T-helper 1 cell treated with Interleukin-12 subunit alpha and Interleukin-12 subunit beta and Interleukin-4 antibody, amounts not matched to agents 30 μg/mL and 1 μg/mL, for 36 hours (primary cell): ENCODE results near the gene LY86.

Source experiments
- H3K27ac Mint-ChIP-seq: one replicate; pipeline ENCODE4 v1.8.0; 2021; ENCODE audit warnings: mild to moderate bottlenecking, mixed read lengths
- H3K27me3 Mint-ChIP-seq: one replicate; pipeline ENCODE4 v1.8.0; 2021; ENCODE audit warnings: low read depth, mixed read lengths
- H3K36me3 Mint-ChIP-seq: one replicate; pipeline ENCODE4 v1.8.0; 2021; ENCODE audit warnings: low read depth, mixed read lengths
- H3K4me1 Mint-ChIP-seq: one replicate; pipeline ENCODE4 v1.8.0; 2021; ENCODE audit warnings: low read depth, mixed read lengths
- H3K4me3 Mint-ChIP-seq: one replicate; pipeline ENCODE4 v1.8.0; 2021; ENCODE audit warnings: mild to moderate bottlenecking, moderate library complexity, mixed read lengths
- H3K9me3 Mint-ChIP-seq: one replicate; pipeline ENCODE4 v1.8.0; 2021; ENCODE audit warnings: mixed read lengths

LY86 gene

DNA sequence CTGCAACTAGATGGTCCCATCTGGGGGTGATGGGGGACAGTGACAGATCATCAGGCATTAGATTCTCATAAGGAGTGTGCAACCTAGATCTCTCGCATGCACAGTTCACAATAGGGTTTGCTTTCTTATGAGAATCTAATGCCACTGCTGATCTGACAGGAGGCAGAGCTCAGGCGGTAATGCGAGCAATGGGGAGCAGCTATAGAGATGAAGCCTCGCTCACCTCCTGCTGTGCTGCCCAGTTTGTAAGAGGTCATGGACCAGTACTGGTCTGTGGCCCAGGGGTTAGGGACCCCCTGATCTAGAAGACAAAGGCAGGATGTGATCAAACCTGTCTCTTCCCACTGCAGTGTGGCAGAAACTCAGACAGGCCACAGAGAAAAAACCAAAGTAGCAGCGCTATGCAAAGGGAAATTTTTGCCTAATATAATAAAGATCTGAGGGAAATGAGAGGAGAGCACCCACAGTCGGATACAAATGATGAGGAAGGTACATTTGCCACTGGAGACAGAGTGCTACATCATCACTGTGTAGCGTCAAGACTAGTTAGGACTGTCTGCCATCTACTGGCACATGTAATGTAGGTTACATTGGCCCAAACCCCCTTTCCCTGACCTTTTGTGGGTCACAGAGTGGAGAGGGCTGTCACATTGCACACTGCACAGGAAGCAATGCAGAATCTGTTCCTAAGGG, 4.1 kb upstream of the LY86 start:
- peaks cover 27% of the 10 kb centered on the region for H3K9me3 Mint-ChIP-seq
- H3K27ac Mint-ChIP-seq, result no peak overlapping the region
- H3K4me1 Mint-ChIP-seq, result peaks cover 51% of the 10 kb centered on the region
- H3K4me3 Mint-ChIP-seq, result no peak overlapping the region
- H3K36me3 Mint-ChIP-seq, result peaks cover 8% of the 10 kb centered on the region
- H3K27me3 Mint-ChIP-seq, result no peaks in the 10 kb centered on the region

DNA sequence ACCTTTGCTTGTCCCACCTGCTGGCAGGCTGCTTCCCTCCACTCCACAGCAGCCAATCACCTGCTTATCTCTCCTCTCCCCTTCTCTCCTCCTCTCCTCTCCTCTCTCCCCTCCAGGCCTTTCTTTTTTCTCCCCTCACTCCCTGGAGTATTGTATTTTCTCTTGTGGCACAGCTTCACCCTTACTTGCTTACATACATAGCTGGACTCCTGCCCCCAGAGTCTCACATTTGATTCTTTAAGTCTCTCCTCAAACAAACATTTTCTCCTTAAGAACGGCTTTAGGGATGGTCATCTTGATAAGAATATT, 3.6 kb upstream of the LY86 start:
- peaks cover 51% of the 10 kb centered on the region for H3K4me1 Mint-ChIP-seq
- no peak overlapping the region for H3K4me3 Mint-ChIP-seq
- H3K27ac Mint-ChIP-seq, result no peak overlapping the region
- H3K36me3 Mint-ChIP-seq, result peaks cover 8% of the 10 kb centered on the region
- H3K9me3 Mint-ChIP-seq, result peaks cover 23% of the 10 kb centered on the region
- H3K27me3 Mint-ChIP-seq, result no peaks in the 10 kb centered on the region

DNA sequence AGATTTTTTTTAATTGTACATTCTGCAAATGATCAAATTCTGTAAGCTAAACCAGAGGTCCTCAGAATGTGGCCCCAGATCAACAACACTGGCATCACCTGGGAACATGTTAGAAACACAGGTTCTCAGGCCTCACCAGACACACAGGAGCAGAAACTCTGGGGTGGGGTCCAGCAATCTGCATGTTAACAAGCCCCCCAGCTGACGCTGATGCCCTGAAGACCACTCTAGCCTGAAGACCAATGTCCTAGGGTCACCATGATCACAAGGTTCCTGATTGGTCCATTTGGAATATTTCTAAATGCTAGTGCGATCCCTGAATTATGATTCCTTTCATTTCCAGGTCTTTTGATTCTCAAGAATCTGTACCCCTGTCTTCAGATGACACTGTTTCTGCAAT, 2.4 kb upstream of the LY86 start:
- Mint-ChIP-seq H3K27me3 (no peaks in the 10 kb centered on the region), H3K4me1 (peaks cover 49% of the 10 kb centered on the region), H3K36me3 (peaks cover 12% of the 10 kb centered on the region), H3K4me3 (no peak overlapping the region), H3K9me3 (peaks cover 16% of the 10 kb centered on the region), H3K27ac (no peak overlapping the region)

DNA sequence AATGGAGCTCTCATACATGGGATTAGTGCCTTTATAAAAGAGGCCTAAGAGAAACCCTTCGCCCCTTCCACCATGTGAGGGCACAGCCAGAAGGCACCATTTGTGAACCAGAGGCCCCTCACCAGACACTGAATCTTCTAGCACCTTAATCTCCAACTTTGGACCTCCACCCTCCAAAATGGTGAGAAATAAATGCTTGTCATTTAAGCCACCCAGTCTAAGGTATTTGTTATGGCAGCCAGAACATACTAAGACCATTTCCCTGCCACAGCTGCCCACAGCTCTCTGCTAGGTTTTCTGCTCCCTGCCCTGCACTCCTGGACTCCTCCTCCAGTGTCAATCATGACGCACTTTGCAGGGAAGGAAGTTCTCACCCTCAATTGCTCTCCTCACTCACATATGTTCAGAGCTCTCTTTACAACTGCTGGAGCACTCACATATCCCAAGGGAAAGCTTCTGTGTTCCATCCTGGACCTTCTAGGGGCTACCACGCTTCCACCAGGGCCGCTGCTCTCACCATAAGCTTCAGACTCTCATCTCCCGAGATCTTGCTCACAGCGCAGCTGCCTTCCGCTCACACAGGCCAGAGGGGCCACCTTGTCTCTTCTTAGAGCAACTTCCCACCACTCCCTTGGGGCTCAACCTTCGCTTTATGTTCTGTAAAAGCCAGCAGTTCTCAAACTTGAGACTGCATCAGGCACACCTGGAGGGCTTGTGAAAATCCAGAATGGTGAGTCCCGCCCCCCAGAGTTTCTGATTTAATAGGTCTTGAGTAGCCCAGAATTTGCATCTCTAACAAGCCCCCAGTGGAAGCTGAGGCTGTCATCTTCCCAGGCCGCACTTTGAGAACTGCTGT, 1.6 kb upstream of the LY86 start:
- H3K27ac Mint-ChIP-seq, result peak overlapping the region; percentile 68
- H3K4me3 Mint-ChIP-seq, result peak overlapping the region; percentile 22
- H3K27me3 Mint-ChIP-seq, result no peaks in the 10 kb centered on the region
- peaks cover 18% of the 10 kb centered on the region for H3K36me3 Mint-ChIP-seq
- H3K4me1 Mint-ChIP-seq, result peaks cover 50% of the 10 kb centered on the region
- H3K9me3 Mint-ChIP-seq, result peaks cover 12% of the 10 kb centered on the region

DNA sequence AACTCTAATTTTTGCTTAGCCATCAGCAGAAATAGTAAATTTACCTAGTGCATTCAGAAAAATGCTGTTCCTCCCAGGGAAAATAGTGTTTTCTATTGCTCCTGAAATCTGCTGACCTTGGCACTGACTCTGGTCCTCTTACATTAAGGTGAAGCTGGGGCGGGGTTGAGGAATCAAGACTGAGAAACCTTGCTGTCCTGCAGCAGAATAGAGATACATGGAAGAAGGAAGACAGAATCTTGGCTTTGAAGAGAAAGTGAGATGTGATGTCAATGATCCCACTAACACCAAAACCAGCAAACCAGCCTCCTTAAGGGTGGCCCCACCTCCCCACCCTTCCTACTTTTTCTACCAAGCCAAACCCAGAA, 840 bp upstream of the LY86 start:
- peaks cover 19% of the 10 kb centered on the region for H3K36me3 Mint-ChIP-seq
- no peaks in the 10 kb centered on the region for H3K27me3 Mint-ChIP-seq
- peak overlapping the region; percentile 81 for H3K27ac Mint-ChIP-seq
- H3K4me1 Mint-ChIP-seq, result peaks cover 57% of the 10 kb centered on the region
- peaks cover 9% of the 10 kb centered on the region for H3K9me3 Mint-ChIP-seq
- peak overlapping the region; percentile 56 for H3K4me3 Mint-ChIP-seq

DNA sequence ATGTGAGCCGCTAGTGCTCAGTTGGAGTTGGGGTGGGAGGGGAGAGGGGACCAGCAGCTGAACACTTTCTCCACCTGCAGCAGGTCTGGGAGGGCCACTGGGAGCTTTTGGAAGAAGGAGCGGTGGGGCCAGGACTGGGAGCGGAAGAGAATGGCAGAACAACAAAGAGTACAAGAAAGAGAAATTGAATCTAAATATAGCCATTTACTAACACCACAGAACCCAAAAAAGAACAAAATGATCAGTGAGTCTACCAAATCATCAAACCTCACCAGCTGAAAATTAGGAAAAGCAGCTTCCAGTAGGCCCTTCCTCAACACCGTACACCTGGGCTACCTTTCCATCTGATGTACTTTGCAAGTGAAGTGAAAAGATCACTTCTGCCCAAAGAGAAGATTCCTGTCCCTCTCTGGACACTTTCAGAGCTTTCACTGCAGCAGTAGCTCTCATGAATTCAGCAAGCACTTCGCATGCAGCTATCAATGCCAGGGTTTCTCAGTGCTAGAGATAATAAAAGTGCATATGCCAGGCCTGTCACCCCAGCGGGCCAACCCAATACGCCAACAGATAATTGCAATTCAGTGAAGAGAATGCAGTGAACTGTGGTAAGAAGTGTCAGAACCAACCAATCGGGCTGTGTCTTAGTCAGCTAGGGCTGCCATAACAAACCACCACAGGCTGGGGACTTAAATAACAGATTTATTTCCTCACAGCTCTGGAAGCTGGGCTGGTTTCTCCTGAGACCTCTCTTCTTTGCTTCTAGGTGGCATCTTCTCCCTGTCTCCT, 597 bp downstream of the LY86 start:
- H3K4me1 Mint-ChIP-seq, result peaks cover 65% of the 10 kb centered on the region
- H3K27me3 Mint-ChIP-seq, result no peaks in the 10 kb centered on the region
- H3K27ac Mint-ChIP-seq, result peak overlapping the region; percentile 81
- H3K9me3 Mint-ChIP-seq, result peaks cover 3% of the 10 kb centered on the region
- peaks cover 26% of the 10 kb centered on the region for H3K36me3 Mint-ChIP-seq
- H3K4me3 Mint-ChIP-seq, result peak overlapping the region; percentile 56

DNA sequence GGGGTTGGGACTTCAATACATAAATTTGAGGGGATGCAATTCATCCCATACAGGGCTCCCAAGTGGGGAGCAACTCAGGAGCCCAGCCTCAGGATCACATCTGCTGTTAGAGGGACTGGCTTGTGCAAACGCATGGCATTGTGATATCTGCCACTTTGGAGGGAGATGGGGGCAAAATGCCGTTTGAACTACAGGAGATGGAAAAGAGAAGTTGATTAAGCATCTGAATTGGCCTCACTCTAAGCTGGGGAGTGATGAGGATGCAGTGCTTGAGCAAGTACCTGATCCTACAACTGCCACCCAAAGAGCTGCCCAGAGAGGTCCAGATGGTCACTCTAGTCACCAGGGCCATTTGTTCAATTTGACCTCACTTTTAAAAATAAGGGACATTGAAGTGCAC, 2.0 kb downstream of the LY86 start:
- H3K36me3 Mint-ChIP-seq, result peaks cover 28% of the 10 kb centered on the region
- H3K4me3 Mint-ChIP-seq, result no peak overlapping the region
- H3K27ac Mint-ChIP-seq, result peak overlapping the region; percentile 38
- no peaks in the 10 kb centered on the region for H3K27me3 Mint-ChIP-seq
- peaks cover 63% of the 10 kb centered on the region for H3K4me1 Mint-ChIP-seq
- no peaks in the 10 kb centered on the region for H3K9me3 Mint-ChIP-seq

DNA sequence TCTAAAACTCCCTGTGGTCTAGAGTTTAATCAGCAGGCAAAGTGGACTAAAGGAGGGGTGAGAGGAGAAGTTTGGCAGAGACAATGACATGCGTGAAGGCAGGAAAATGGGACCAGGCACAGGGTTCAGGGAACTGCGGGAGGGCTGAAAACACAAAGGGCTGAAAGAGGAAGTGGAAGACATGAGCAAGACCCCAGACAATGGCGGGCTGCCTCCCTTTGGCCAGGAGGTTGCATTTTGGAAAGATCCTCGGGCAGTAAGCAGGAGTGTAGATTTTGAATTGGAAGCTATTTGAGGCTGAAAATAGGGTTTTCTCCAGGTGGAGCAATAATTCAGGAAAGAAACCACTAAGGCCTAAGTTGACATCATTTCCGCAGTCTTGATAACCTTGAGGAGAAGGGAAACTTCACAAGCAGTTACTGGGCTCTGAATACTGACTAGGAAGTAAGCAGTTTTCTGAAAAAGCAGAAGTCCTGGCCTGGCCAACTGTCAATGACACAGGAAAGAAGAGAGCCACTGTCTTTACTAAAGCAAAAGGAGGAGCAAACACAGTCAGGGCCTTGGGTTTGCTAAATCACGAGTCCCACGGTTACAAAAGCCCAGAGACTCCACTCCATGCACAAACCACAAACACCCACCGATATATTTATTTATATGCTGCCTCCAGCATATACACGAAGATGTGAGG, 3.4 kb downstream of the LY86 start:
- Mint-ChIP-seq H3K27me3 (no peaks in the 10 kb centered on the region), H3K9me3 (no peaks in the 10 kb centered on the region), H3K36me3 (peaks cover 28% of the 10 kb centered on the region), H3K27ac (peak overlapping the region; percentile 88), H3K4me1 (peaks cover 72% of the 10 kb centered on the region), H3K4me3 (peak overlapping the region; percentile 21)

DNA sequence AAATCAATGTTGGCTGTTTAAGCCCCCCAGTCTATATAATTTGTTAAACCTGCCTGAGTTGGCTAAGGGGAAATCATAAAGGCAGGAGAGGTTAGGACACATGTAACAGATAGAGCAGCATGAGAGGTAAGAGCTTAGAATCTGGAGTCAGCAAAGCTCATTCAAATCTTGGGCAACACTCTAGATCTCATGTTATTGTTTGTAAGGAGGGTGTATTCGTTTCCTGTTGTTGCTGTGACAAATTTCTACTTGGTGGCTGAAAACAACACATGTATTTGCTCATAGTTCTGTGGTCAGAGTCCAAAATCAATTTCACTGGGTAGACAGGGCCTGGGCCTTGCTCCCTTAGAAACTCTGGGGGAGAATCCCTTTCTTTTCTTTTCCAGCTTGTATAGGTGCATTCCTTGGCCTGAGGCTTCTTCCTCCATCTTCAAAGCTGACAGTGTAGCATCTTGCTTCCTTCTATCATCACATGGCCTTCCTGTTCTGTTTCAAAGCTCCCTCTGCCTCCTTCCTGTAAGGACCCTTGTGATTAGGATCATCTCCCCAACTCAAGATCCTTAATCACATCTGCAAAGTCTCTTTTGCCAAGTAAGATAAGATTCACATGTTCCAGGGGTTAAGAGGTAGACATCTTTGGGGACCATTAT, 4.4 kb downstream of the LY86 start:
- no peaks in the 10 kb centered on the region for H3K27me3 Mint-ChIP-seq
- H3K36me3 Mint-ChIP-seq, result peaks cover 28% of the 10 kb centered on the region
- H3K4me3 Mint-ChIP-seq, result peak overlapping the region; percentile 6
- H3K27ac Mint-ChIP-seq, result peak overlapping the region; percentile 88
- no peaks in the 10 kb centered on the region for H3K9me3 Mint-ChIP-seq
- peaks cover 67% of the 10 kb centered on the region for H3K4me1 Mint-ChIP-seq

DNA sequence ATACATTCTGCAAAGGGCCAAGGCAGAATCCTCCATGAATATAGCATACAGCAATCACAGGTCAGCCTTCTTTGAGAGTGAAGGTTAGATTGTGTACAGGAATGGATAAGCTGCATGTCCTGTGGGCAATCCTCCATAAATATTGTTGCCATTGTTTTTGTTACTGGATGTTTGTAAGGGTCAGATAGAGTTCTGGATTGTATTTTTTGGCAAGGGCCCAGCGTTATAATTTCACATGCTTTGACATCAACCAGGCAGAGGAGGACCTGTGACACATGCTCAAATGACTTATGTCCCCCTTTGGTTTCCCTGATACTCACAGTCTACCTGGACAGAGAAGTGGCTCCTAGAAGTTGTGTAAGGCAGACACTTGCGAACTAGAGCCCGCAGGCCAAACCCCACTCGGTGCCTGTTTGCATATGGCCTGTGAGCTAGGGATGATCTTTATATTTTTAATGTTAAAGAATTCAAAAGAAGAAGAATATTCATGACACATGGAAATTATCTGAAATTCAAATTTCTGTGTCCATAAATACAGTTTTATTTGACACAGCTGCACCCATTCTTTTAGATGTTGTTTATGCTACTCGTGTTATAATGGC, 5.4 kb downstream of the LY86 start:
- Mint-ChIP-seq H3K4me3 (no peak overlapping the region), H3K9me3 (peaks cover 4% of the 10 kb centered on the region), H3K27ac (peak overlapping the region; percentile 88), H3K36me3 (peaks cover 30% of the 10 kb centered on the region), H3K27me3 (no peaks in the 10 kb centered on the region), H3K4me1 (peaks cover 65% of the 10 kb centered on the region)

DNA sequence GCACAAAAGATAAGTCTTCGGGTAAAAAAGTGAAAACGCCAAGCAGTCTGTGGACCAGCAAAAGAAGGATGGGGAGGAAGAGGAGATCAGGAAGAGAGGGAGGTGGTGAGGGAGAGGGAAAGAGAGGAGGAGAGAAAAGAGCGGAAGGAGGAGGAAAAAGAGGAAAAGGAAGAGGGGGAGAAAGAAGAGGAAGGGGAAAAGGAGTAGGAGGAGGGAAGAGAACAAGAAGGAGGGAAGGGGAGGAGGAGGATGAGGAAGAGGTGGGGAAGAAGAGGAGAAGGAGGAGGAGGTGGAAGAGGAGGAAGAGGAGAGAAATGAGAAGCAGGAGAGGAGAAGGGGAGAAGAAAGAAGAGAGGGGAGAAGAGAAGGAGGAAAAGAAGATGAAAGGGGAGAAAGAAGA, 6.5 kb downstream of the LY86 start:
- Mint-ChIP-seq H3K4me3 (no peak overlapping the region), H3K27ac (no peak overlapping the region), H3K9me3 (peaks cover 4% of the 10 kb centered on the region), H3K36me3 (peaks cover 30% of the 10 kb centered on the region), H3K4me1 (peaks cover 62% of the 10 kb centered on the region), H3K27me3 (no peaks in the 10 kb centered on the region)

DNA sequence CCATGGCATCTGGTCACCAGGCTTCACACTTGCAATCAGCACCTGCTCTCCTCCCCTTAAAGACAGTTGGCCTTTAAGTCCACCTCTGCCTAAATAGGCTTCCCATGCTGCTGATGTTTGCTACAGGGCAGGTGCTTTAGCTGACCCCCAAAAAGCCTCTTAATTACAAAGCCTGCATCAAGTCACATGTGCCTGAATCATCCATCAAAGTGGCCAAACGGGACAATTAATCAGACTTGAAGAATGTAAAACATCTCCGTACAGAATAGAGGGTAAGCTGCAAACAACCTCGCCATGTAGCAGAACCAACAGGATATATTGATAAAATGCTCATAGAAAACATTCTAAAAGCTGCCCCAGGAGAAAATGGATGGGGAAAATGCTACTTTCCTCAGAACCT, 7.4 kb downstream of the LY86 start:
- H3K36me3 Mint-ChIP-seq, result peaks cover 28% of the 10 kb centered on the region
- peaks cover 8% of the 10 kb centered on the region for H3K9me3 Mint-ChIP-seq
- H3K4me3 Mint-ChIP-seq, result no peak overlapping the region
- H3K27me3 Mint-ChIP-seq, result no peaks in the 10 kb centered on the region
- peak overlapping the region; percentile 42 for H3K27ac Mint-ChIP-seq
- peaks cover 63% of the 10 kb centered on the region for H3K4me1 Mint-ChIP-seq

DNA sequence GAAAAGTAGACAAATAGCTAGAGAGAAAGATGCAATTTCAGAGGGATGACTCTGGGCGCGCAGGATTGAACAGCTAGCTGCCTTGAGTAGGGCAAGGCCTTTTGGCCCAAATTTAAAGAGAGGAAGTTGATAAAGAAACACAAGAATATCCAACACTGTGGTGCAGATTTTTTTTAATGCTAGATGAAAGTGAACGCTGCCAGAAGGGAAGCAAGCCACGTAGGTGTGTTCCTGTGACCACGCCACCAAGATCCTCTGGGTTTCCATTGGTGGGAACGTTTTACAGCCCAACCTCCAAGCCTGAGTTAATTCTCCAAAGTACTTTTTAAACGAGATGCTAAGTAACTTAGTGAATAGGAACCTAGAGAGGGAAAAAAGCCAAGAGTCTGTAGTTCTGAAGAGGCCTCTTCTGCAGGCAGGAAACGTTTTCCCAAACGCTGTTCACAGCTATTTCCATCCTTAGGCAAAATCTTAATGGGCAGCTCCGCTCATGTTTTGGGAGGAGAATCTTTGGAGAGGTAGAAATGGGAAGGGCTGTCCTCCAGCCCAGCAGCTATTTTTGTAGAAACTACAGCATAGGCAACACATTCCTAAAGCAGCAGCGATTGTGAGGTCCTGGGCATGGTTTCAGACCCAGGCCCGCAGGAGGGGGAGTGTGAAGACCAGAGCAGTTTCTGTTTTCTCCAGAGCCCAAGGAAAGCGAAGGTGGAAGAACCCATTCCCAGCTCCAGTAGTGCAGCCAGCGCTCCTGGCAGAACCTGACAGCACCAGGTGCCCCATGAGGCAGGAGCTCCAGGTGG, 8.2 kb downstream of the LY86 start:
- peaks cover 58% of the 10 kb centered on the region for H3K4me1 Mint-ChIP-seq
- no peak overlapping the region for H3K4me3 Mint-ChIP-seq

More for the DNA sequence above, 8.2 kb downstream of the LY86 start:
- H3K27me3 Mint-ChIP-seq, result no peaks in the 10 kb centered on the region
- peak overlapping the region; percentile 42 for H3K27ac Mint-ChIP-seq
- peaks cover 25% of the 10 kb centered on the region for H3K36me3 Mint-ChIP-seq
- H3K9me3 Mint-ChIP-seq, result peaks cover 9% of the 10 kb centered on the region
